C4-2B (cell line): ENCODE measurements around the gene CD99L2.

Source experiments
- ZFX ChIP-seq: fragments of 450-650 bp; IDR thresholded peaks from 2 replicates; pipeline ENCODE4 v1.6.1; 2017
- TF ChIP-seq, protein P1 (sequence below): fragments of 450-650 bp; conservative IDR thresholded peaks from 2 replicates; pipeline ENCODE4 v1.5.1; 2017; ENCODE audit warnings: mild to moderate bottlenecking

DNA sequence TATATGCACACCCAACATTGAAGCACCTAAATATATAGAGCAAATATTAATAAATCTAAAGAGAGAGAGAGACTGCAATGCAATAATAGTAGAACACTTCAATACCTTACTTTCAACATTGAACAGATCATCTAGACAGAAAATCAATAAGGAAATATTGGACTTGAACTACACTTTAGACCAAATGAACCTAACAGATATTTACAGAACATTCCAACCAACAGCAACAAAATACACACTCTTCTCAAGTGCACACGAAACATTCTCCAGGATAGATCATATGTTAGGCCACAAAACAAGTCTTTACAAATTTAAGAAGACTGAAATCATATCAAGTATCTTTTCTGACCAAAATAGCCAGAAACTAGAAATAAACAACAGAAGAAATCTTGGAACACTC, 66.6 kb downstream of the CD99L2 start:
- TF ChIP-seq, protein P1, sequence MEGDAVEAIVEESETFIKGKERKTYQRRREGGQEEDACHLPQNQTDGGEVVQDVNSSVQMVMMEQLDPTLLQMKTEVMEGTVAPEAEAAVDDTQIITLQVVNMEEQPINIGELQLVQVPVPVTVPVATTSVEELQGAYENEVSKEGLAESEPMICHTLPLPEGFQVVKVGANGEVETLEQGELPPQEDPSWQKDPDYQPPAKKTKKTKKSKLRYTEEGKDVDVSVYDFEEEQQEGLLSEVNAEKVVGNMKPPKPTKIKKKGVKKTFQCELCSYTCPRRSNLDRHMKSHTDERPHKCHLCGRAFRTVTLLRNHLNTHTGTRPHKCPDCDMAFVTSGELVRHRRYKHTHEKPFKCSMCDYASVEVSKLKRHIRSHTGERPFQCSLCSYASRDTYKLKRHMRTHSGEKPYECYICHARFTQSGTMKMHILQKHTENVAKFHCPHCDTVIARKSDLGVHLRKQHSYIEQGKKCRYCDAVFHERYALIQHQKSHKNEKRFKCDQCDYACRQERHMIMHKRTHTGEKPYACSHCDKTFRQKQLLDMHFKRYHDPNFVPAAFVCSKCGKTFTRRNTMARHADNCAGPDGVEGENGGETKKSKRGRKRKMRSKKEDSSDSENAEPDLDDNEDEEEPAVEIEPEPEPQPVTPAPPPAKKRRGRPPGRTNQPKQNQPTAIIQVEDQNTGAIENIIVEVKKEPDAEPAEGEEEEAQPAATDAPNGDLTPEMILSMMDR, result no peak
- TF ChIP-seq ZFX, result no peak
